H1 (cell line): Measurements from ENCODE around the gene NKAIN4. TPM values are rescaled to one million over a fixed set of nuclear protein-coding genes. Genes with fewer than 3 reads are reported as not detected.

ENCODE experiments used
- CTCF ChIA-PET: fragments of 300-600 bp; sonication (Branson Sonifier 250); formaldehyde crosslinking; loops from one replicate; lab custom pipeline; 2021; ENCODE audit not compliant: partially characterized antibody; lab: Charles Lee
- POLR2A ChIA-PET: fragments of 300-600 bp; sonication (Branson Sonifier 250); formaldehyde crosslinking; loops from one replicate; lab custom pipeline; 2021; ENCODE audit warnings: inconsistent platforms; ENCODE audit not compliant: partially characterized antibody; lab: Charles Lee
- DNase-seq, 2 experiments: peaks; one replicate each; pipeline versions ENCODE4 v3.0.0 to v3.0.0-alpha.2; 2010 to 2022; ENCODE audit warnings: low spot score in 2 of 2, low read depth in 1 of 2, mixed read lengths in 1 of 2
- FAIRE-seq: peaks from 2 replicates; lab custom pipeline; 2011; peaks lifted over from hg19 to GRCh38; lab: Jason Lieb, UNC
- H2AFZ ChIP-seq: 2 replicates; pipeline ENCODE4 v1.8.1; 2012; ENCODE audit warnings: low read length, inconsistent platforms
- H2AK5ac ChIP-seq: 2 replicates; pipeline ENCODE4 v1.6.1; 2013; ENCODE audit warnings: low read depth, low read length
- H2BK120ac ChIP-seq: replicated peaks from 2 replicates; pipeline ENCODE3; 2013; ENCODE audit warnings: low read depth, low read length, inconsistent platforms
- H2BK12ac ChIP-seq: 2 replicates; pipeline ENCODE4 v1.6.1; 2013; ENCODE audit warnings: low read depth, low read length
- H2BK15ac ChIP-seq: 2 replicates; pipeline ENCODE4 v1.6.1; 2013; ENCODE audit warnings: low read length
- H2BK20ac ChIP-seq: 2 replicates; pipeline ENCODE4 v1.6.1; 2013; ENCODE audit warnings: low read length
- H2BK5ac ChIP-seq: 2 replicates; pipeline ENCODE4 v1.6.1; 2013; ENCODE audit warnings: low read depth, low read length
- H3K14ac ChIP-seq: 2 replicates; pipeline ENCODE4 v1.6.1; 2013; ENCODE audit warnings: inconsistent platforms; ENCODE audit not compliant: insufficient read length
- H3K18ac ChIP-seq: 2 replicates; pipeline ENCODE4 v1.6.1; 2013; ENCODE audit warnings: low read length; ENCODE audit errors: extremely low read depth
- H3K23ac ChIP-seq: 2 replicates; pipeline ENCODE4 v1.6.1; 2013; ENCODE audit warnings: inconsistent platforms; ENCODE audit not compliant: insufficient read length
- H3K23me2 ChIP-seq: 2 replicates; pipeline ENCODE4 v1.6.1; 2013; ENCODE audit warnings: low read depth, low read length
- H3K27ac ChIP-seq: 2 replicates; pipeline ENCODE4 v1.6.1; 2011; ENCODE audit warnings: low read depth, low read length, inconsistent platforms
- H3K27me3 ChIP-seq, 4 experiments: replicated peaks in 1 of 4; 1 replicate in 1 of 4; 2 replicates in 3 of 4; pipeline versions ENCODE4 v1.6.1 to v1.8.1; 2011 to 2013; ENCODE audit warnings: low read length in 3 of 4, mild to moderate bottlenecking in 3 of 4, inconsistent platforms in 2 of 4, mixed read lengths in 2 of 4, moderate library complexity in 1 of 4; ENCODE audit not compliant: control insufficient read depth in 3 of 4, insufficient read depth in 3 of 4; ENCODE audit errors: extremely low read depth in 1 of 4
- H3K36me3 ChIP-seq, 4 experiments: 2 replicates each; pipeline versions ENCODE4 v1.6.1 to v1.8.1; 2011 to 2013; ENCODE audit warnings: mild to moderate bottlenecking in 4 of 4, low read length in 3 of 4, moderate library complexity in 2 of 4, control low read depth in 1 of 4, inconsistent platforms in 1 of 4; ENCODE audit not compliant: insufficient read depth in 4 of 4, control insufficient read depth in 2 of 4
- H3K4ac ChIP-seq: replicated peaks from 2 replicates; pipeline ENCODE3; 2013; ENCODE audit warnings: low read length, low read depth, mixed read lengths, inconsistent platforms; ENCODE audit not compliant: insufficient read length
- H3K4me1 ChIP-seq, 4 experiments: replicated peaks in 1 of 4; 1 replicate in 1 of 4; 2 replicates in 3 of 4; pipeline versions ENCODE4 v1.6.1 to v1.8.1; 2011 to 2013; ENCODE audit warnings: low read length in 3 of 4, inconsistent platforms in 2 of 4, mixed read lengths in 1 of 4; ENCODE audit not compliant: insufficient read depth in 4 of 4, control insufficient read depth in 3 of 4
- H3K4me2 ChIP-seq, 2 experiments: 2 replicates each; pipeline versions ENCODE4 v1.6.1 to v1.8.1; 2011 to 2013; ENCODE audit warnings: low read depth in 2 of 2, low read length in 2 of 2, control low read depth in 1 of 2, inconsistent platforms in 1 of 2, mild to moderate bottlenecking in 1 of 2; ENCODE audit not compliant: insufficient read depth in 1 of 2
- H3K4me3 ChIP-seq, 4 experiments: fragments of 200-600, 300-600 bp in 1 of 4; sonication (generic), shearing (Covaris generic), sonication (Bioruptor Twin) in 1 of 4; 2 replicates each; pipeline versions ENCODE4 v1.5.1 to v1.8.1; 2011 to 2016; ENCODE audit warnings: low read length in 4 of 4, low read depth in 3 of 4, control low read depth in 2 of 4, inconsistent platforms in 2 of 4, mild to moderate bottlenecking in 2 of 4, mixed read lengths in 1 of 4, moderate library complexity in 1 of 4; ENCODE audit not compliant: insufficient read depth in 2 of 4; ENCODE audit errors: extremely low read depth in 1 of 4
- H3K56ac ChIP-seq: replicated peaks from 2 replicates; pipeline ENCODE3; 2013; ENCODE audit warnings: low read depth, mild to moderate bottlenecking, mixed read lengths, low read length, inconsistent platforms; ENCODE audit not compliant: insufficient read length
- H3K79me1 ChIP-seq: 2 replicates; pipeline ENCODE4 v1.6.1; 2013; ENCODE audit warnings: low read depth, low read length, control low read depth
- H3K79me2 ChIP-seq, 2 experiments: 2 replicates each; pipeline versions ENCODE4 v1.6.1 to v1.8.1; 2012 to 2013; ENCODE audit warnings: low read length in 2 of 2, mild to moderate bottlenecking in 2 of 2, inconsistent platforms in 1 of 2; ENCODE audit not compliant: insufficient read depth in 2 of 2, control insufficient read depth in 1 of 2
- H3K9ac ChIP-seq, 4 experiments: replicated peaks in 1 of 4; 1 replicate in 1 of 4; 2 replicates in 3 of 4; pipeline versions ENCODE4 v1.6.1 to v1.8.1; 2011 to 2013; ENCODE audit warnings: low read depth in 3 of 4, low read length in 3 of 4, control low read depth in 2 of 4, mild to moderate bottlenecking in 2 of 4, moderate library complexity in 2 of 4, inconsistent platforms in 1 of 4; ENCODE audit errors: extremely low read depth in 1 of 4
- H3K9me3 ChIP-seq, 2 experiments: 2 replicates each; pipeline versions ENCODE4 v1.6.1 to v1.8.1; 2012 to 2013; ENCODE audit warnings: mild to moderate bottlenecking in 2 of 2, moderate library complexity in 2 of 2, control low read depth in 1 of 2, inconsistent platforms in 1 of 2, low read depth in 1 of 2, low read length in 1 of 2, mixed read lengths in 1 of 2; ENCODE audit not compliant: insufficient read depth in 2 of 2
- H4K20me1 ChIP-seq, 2 experiments: replicated peaks in 1 of 2; 2 replicates each; pipeline versions ENCODE3 to v1.8.1; 2011 to 2013; ENCODE audit warnings: inconsistent platforms in 2 of 2, low read length in 2 of 2, mild to moderate bottlenecking in 1 of 2; ENCODE audit not compliant: insufficient read depth in 2 of 2, control insufficient read depth in 1 of 2
- H4K5ac ChIP-seq: 2 replicates; pipeline ENCODE4 v1.6.1; 2013; ENCODE audit warnings: low read length, low read depth, mixed read lengths, inconsistent platforms; ENCODE audit not compliant: insufficient read length
- H4K8ac ChIP-seq: 2 replicates; pipeline ENCODE4 v1.8.0; 2013; ENCODE audit warnings: mild to moderate bottlenecking, moderate library complexity, low read length, inconsistent platforms; ENCODE audit not compliant: insufficient read depth; ENCODE audit errors: extremely low read depth
- H4K91ac ChIP-seq: replicated peaks from 2 replicates; pipeline ENCODE3; 2013; ENCODE audit warnings: low read length, mixed read lengths, inconsistent platforms; ENCODE audit not compliant: insufficient read length
- CBX5 ChIP-seq: fragments of 300-800, 300-1000 bp; sonication (generic); IDR thresholded peaks from 2 replicates; pipeline ENCODE4 v1.7.1; 2016; ENCODE audit warnings: antibody characterized with exemption, low read length, low read depth
- CBX8 ChIP-seq: fragments of 300-800, 300-1000 bp; sonication (generic); IDR thresholded peaks from 2 replicates; pipeline ENCODE4 v1.7.1; 2016; ENCODE audit warnings: low read depth, low read length, borderline replicate concordance
- CHD1 ChIP-seq: IDR thresholded peaks from 2 replicates; pipeline ENCODE4 v1.6.1; 2012; ENCODE audit warnings: low read depth, low read length, improper control_type of control experiment
- EZH2 ChIP-seq: fragments of 200-600 bp; sonication (generic); IDR thresholded peaks from 2 replicates; pipeline ENCODE4 v1.7.1; 2012; ENCODE audit warnings: low read depth, mild to moderate bottlenecking, moderate library complexity, low read length, inconsistent platforms; ENCODE audit not compliant: severe bottlenecking
- KDM1A ChIP-seq: fragments of 200-600, 300-600 bp; sonication (generic); IDR thresholded peaks from 2 replicates; pipeline ENCODE4 v1.7.1; 2016; ENCODE audit warnings: mild to moderate bottlenecking, low read length, borderline replicate concordance
- NANOG ChIP-seq: IDR thresholded peaks from 2 replicates; pipeline ENCODE4 v1.6.1; 2011; ENCODE audit warnings: low read length, low read depth, mild to moderate bottlenecking, inconsistent platforms; ENCODE audit not compliant: insufficient read depth, poor library complexity, severe bottlenecking
- PHF8 ChIP-seq: fragments of 200-600 bp; sonication (generic); conservative IDR thresholded peaks from 2 replicates; pipeline ENCODE4 v1.7.1; 2012; ENCODE audit warnings: low read depth, mild to moderate bottlenecking, inconsistent platforms, low read length, moderate library complexity
- RBBP5 ChIP-seq: IDR thresholded peaks from 2 replicates; pipeline ENCODE4 v1.7.1; 2012; ENCODE audit warnings: low read depth, mild to moderate bottlenecking, inconsistent platforms, low read length, moderate library complexity, borderline replicate concordance
- RFX5 ChIP-seq: IDR thresholded peaks from 2 replicates; pipeline ENCODE4 v1.6.1; 2011; ENCODE audit warnings: low read depth, low read length, improper control_type of control experiment, borderline replicate concordance
- SIX5 ChIP-seq: IDR thresholded peaks from 2 replicates; pipeline ENCODE4 v1.6.1; 2011; ENCODE audit warnings: mild to moderate bottlenecking, low read depth, low read length
- SUZ12 ChIP-seq: fragments of 200-600 bp; sonication (generic); IDR thresholded peaks from 2 replicates; pipeline ENCODE4 v1.6.1; 2012; ENCODE audit warnings: mild to moderate bottlenecking, inconsistent platforms, low read length, moderate library complexity, mixed read lengths
- TAF7 ChIP-seq: optimal IDR thresholded peaks from 2 replicates; pipeline ENCODE3; 2011; ENCODE audit warnings: low read depth, mild to moderate bottlenecking, inconsistent platforms, low read length, moderate library complexity, borderline replicate concordance
- TEAD4 ChIP-seq: IDR thresholded peaks from 2 replicates; pipeline ENCODE4 v1.6.1; 2012; ENCODE audit warnings: low read depth, low read length, inconsistent platforms, mixed read lengths
- YY1 ChIP-seq: IDR thresholded peaks from 2 replicates; pipeline ENCODE4 v1.6.1; 2011; ENCODE audit warnings: low read depth, mild to moderate bottlenecking, low read length
- WGBS, 2 experiments: shearing (Covaris generic) in 1 of 2; methylation state at CpG; one replicate each; pipeline versions ENCODE4 v1.1.6 to v1.1.7; 2013 to 2015; ENCODE audit warnings: low lambda C conversion rate in 2 of 2, mixed read lengths in 2 of 2, inconsistent platforms in 1 of 2, low coverage in 1 of 2, missing lambda C conversion rate in 1 of 2; ENCODE audit not compliant: insufficient replicate concordance in 2 of 2, insufficient coverage in 1 of 2, insufficient read length in 1 of 2; ENCODE audit errors: extremely low coverage in 1 of 2, missing lambda C conversion rate in 1 of 2; 5-methylcytosine and 5-hydroxymethylcytosine counted together
- polyA plus RNA-seq, 7 experiments: library from polyadenylated mRNA; depleted of rRNA in 3 of 7; stranded (reverse) in 5 of 7; unstranded in 2 of 7; fragments of >200 nt in 5 of 7; fragments of 200-250 nt in 2 of 7; gene quantifications; 1 replicate in 5 of 7; 2 replicates in 1 of 7; 4 replicates in 1 of 7; pipeline versions ENCODE4 v1.2.1 to v1.2.3, GENCODE V29; 2011 to 2013; ENCODE audit warnings: missing spikeins in 2 of 7, mixed read lengths in 2 of 7
- total RNA-seq: library from RNA; stranded (reverse); fragmentation: NEBNext Ultra II Directional; extraction: Animal tissue kit (Norgen Biotek cat#: 25700); gene quantifications from 2 replicates; pipeline ENCODE4 v1.2.1, GENCODE V29; 2021

Gene NKAIN4
- total and polyA plus RNA-seq, 2 of the 8 experiments (the other 6 are each of a cell fraction or from before 2014, with no cell fraction given), result 6.9 to 17.0 TPM

DNA sequence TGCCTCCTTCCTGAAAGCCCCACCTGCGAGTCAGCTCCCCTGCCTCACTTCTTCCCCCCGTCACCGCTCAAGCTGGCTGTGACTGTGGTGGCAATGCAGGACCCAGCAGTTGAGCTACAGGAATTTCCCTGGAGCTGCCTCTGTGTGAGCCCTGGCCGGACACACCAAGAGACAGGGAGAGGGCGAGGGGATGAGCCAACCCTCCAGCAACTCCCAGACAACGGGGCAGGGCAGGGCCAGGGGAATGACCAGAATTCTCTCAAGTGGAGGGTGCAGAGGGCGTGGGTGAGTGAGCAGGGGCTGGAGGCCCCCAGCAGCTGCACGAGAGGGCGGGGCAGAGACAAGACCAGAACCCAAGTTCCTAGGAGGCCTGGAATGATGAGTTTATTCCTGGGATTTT, 13.4 kb upstream of the NKAIN4 start:
- Histone ChIP-seq H3K9me3 (no peaks in the 10 kb centered on the region), H2AFZ (no peak overlapping the region), H4K8ac (no peak overlapping the region), H3K23me2 (no peaks in the 10 kb centered on the region), H2BK12ac (no peak overlapping the region), H2BK5ac (no peak overlapping the region), H3K9ac (no peak overlapping the region), H3K56ac (no peak overlapping the region), H3K36me3 (no peaks in the 10 kb centered on the region), H3K4me3 (no peak overlapping the region), H2AK5ac (no peak overlapping the region), H4K5ac (no peak overlapping the region), H2BK15ac (no peak overlapping the region), H3K79me2 (no peaks in the 10 kb centered on the region), H3K4ac (no peak overlapping the region), H3K27ac (no peak overlapping the region), H3K27me3 (peaks cover 0 to 2% (median 0%) of the 10 kb centered on the region in 4 experiments; a peak in 2 of 7 replicates), H3K79me1 (no peaks in the 10 kb centered on the region), H2BK120ac (no peak overlapping the region), H4K20me1 (peaks cover 2 to 3% of the 10 kb centered on the region in 2 experiments), H3K18ac (no peak overlapping the region), H3K14ac (no peak overlapping the region), H2BK20ac (no peak overlapping the region), H3K4me2 (no peak overlapping the region), H3K23ac (no peak overlapping the region), H4K91ac (no peak overlapping the region), H3K4me1 (peaks cover 0 to 2% (median 0%) of the 10 kb centered on the region in 4 experiments; a peak in 2 of 7 replicates)
- 85% methylated on average over 9 of the region's 9 CpGs; no CpG with 5 or more reads in 1 of the 2 experiments for WGBS, 2 experiments
- ChIA-PET CTCF (interaction anchor here (1.0 to 11.0 kb wide), 2 partner anchors 43 to 106 kb away, joined by 3 to 63 read pairs; no protein-coding TSS in a partner anchor), POLR2A (interaction anchor here (1.6 kb wide), 1 partner anchor 13 kb away, joined by 4 read pairs; no protein-coding TSS in a partner anchor)
- DNase-seq (no peak), FAIRE-seq (no peak)
- TF ChIP-seq RFX5 (no peak), CBX8 (no peak), TEAD4 (no peak), CBX5 (no peak), PHF8 (no peak), SIX5 (no peak), RBBP5 (no peak), SUZ12 (no peak), YY1 (no peak), KDM1A (no peak), NANOG (no peak), TAF7 (no peak), EZH2 (no peak), CHD1 (no peak)
